Measurements from ENCODE around the gene GAL. TPM values are rescaled to one million over a fixed set of nuclear protein-coding genes. Genes with fewer than 3 reads are reported as not detected.

The GAL gene
- total and polyA plus RNA-seq, 8 donors: 0.38 to 6.3 (median 0.98) TPM

GRCh38 chr11:68690671-68691401 lies 6.5 kb downstream of the GAL start:
- intact Hi-C loops (cut with DNase I): no loop called here
- H3K27ac ChIP-seq: no peak overlapping the region
- ATAC-seq: no peak
- DNase-seq: no peak
- 47 to 60% methylated on average over 16 of the region's 16 CpGs for WGBS, 2 donors
- no peaks in the 10 kb centered on the region for H3K9me3 ChIP-seq
- TF ChIP-seq, protein P1, sequence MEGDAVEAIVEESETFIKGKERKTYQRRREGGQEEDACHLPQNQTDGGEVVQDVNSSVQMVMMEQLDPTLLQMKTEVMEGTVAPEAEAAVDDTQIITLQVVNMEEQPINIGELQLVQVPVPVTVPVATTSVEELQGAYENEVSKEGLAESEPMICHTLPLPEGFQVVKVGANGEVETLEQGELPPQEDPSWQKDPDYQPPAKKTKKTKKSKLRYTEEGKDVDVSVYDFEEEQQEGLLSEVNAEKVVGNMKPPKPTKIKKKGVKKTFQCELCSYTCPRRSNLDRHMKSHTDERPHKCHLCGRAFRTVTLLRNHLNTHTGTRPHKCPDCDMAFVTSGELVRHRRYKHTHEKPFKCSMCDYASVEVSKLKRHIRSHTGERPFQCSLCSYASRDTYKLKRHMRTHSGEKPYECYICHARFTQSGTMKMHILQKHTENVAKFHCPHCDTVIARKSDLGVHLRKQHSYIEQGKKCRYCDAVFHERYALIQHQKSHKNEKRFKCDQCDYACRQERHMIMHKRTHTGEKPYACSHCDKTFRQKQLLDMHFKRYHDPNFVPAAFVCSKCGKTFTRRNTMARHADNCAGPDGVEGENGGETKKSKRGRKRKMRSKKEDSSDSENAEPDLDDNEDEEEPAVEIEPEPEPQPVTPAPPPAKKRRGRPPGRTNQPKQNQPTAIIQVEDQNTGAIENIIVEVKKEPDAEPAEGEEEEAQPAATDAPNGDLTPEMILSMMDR (IDR thresholded peaks at IDR 0.05): no peak
- no peak for FAIRE-seq
- H3K4me1 ChIP-seq: no peaks in the 10 kb centered on the region
- no peaks in the 10 kb centered on the region for H3K36me3 ChIP-seq
- H3K27me3 ChIP-seq: peaks cover 0 to 3% (median 0%) of the 10 kb centered on the region in 4 donors
- H3K4me3 ChIP-seq: no peak overlapping the region

DNA sequence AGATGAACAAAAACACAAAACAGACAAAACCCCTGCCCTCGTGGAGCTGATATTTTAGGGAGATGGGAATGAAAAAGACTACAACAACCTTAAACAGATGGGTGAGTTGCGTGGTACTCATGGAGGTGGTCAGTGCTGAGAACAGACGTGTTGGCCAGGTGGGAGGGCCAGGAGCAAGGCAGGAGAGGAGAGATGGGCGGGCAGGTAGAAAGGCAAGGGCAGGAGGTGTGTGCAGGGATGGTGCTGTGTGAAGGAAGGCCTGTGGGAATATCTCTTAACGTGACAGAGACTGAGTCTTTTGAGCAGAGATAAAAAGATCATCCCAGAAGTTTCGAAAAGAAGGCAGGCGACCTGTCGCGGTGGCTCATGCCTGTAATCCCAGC lies 7.0 kb downstream of the GAL start:
- DNase-seq: no peak
- Histone ChIP-seq H3K4me1 (no peaks in the 10 kb centered on the region), H3K36me3 (no peaks in the 10 kb centered on the region), H3K27me3 (no peaks in the 10 kb centered on the region), H3K27ac (no peak overlapping the region), H3K9me3 (no peaks in the 10 kb centered on the region), H3K4me3 (no peak overlapping the region)
- no peak for ATAC-seq
- intact Hi-C loops (cut with DNase I): no loop called here
- no peak for FAIRE-seq
- TF ChIP-seq, protein P1 (IDR thresholded peaks at IDR 0.05): no peak
- 71 to 73% methylated on average over 9 of the region's 9 CpGs for WGBS, 2 donors

- DNase-seq: no peak
- H3K4me1 ChIP-seq: no peaks in the 10 kb centered on the region
- no peak overlapping the region for H3K4me3 ChIP-seq
- intact Hi-C loops (cut with DNase I): no loop called here
- no peaks in the 10 kb centered on the region for H3K27me3 ChIP-seq
- WGBS, 2 donors: 68 to 74% methylated on average over 7 to 10 of the region's 10 CpGs
- no peak overlapping the region for H3K27ac ChIP-seq
- FAIRE-seq: no peak
- no peaks in the 10 kb centered on the region for H3K36me3 ChIP-seq
- ATAC-seq: no peak
- no peaks in the 10 kb centered on the region for H3K9me3 ChIP-seq
- TF ChIP-seq, protein P1 (IDR thresholded peaks at IDR 0.05): no peak
Measured at GRCh38 chr11:68692115-68692514, 7.8 kb downstream of the GAL start.

DNA sequence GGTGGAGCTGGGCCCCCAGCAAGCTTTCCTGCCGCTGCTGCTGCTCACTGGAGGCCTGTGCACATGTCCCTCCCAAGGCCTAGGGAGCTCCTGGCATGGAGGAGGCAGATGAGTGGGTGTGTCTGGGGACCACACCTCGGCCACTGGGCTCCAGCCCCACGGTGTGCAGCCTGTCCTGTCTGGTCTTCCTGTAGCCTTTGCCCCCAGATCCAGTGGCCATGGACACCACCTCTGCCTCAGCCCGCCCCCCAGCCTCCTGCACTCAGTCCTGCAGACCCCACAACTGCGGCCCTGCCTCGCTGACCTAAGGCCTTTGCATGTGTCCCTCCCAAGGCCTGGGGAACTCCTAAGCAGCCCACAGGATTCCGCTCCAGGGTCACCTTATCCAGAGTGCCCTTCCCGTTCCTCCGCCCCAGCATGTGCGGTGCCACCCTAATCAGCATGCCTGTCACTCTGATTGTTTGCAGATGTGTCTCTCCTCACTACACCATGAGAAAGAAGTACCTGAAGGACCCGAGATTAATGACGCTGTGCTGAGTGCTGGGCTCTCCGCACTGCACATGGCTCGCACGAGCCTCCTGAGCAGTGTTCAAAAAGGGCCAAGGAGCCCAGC lies 8.6 kb downstream of the GAL start:
- peak in 1 of 6 donors; percentile 55 for DNase-seq
- no peaks in the 10 kb centered on the region for H3K27me3 ChIP-seq
- no peaks in the 10 kb centered on the region for H3K9me3 ChIP-seq
- intact Hi-C loops (cut with DNase I): no loop called here
- H3K4me1 ChIP-seq: no peaks in the 10 kb centered on the region
- H3K27ac ChIP-seq: no peak overlapping the region
- H3K36me3 ChIP-seq: no peaks in the 10 kb centered on the region
- no peak for FAIRE-seq
- TF ChIP-seq, protein P1 (IDR thresholded peaks at IDR 0.05): no peak
- ATAC-seq: no peak
- 63 to 71% methylated on average over 15 of the region's 15 CpGs for WGBS, 2 donors
- H3K4me3 ChIP-seq: no peak overlapping the region

- no peaks in the 10 kb centered on the region for H3K27me3 ChIP-seq
- FAIRE-seq: no peak
Measured at GRCh38 chr11:68693484-68693882, 9.1 kb downstream of the GAL start.

More at GRCh38 chr11:68693484-68693882, 9.1 kb downstream of the GAL start:
- H3K9me3 ChIP-seq: no peaks in the 10 kb centered on the region
- no peak overlapping the region for H3K4me3 ChIP-seq
- ATAC-seq (no peak), DNase-seq (no peak)
- 65 to 77% methylated on average over 10 of the region's 10 CpGs for WGBS, 2 donors
- intact Hi-C loops (cut with DNase I): no loop called here
- TF ChIP-seq, protein P1 (IDR thresholded peaks at IDR 0.05): no peak
- no peak overlapping the region for H3K27ac ChIP-seq
- no peaks in the 10 kb centered on the region for H3K4me1 ChIP-seq
- H3K36me3 ChIP-seq: no peaks in the 10 kb centered on the region

Data from pancreas (tissue), 10 donors.